ENCODE results near the gene TRAF5.

TRAF5 gene

GRCh38 chr1:211328084-211328694 is 1.6 kb downstream of the TRAF5 start:
- peak overlapping the region; percentile 66; the same call in 1 of the 2 replicates for H3K4me3 ChIP-seq (ENCODE audit: low read length)
- H3K36me3 ChIP-seq (replicated peaks; ENCODE audit: insufficient read depth, low read length), result no peaks in the 10 kb centered on the region
- peaks cover 48% of the 10 kb centered on the region for H3K79me2 ChIP-seq (ENCODE audit: low read length)
- no peak overlapping the region for H3K27ac ChIP-seq (ENCODE audit: low read length)
- H3K4me1 ChIP-seq (ENCODE audit: low read length), result peaks cover 46% of the 10 kb centered on the region
- H3K9me2 ChIP-seq (replicated peaks; ENCODE audit: insufficient read depth, low read length), result no peaks in the 10 kb centered on the region
- no peak for TF ChIP-seq CTCF (IDR thresholded peaks at IDR 0.05; ENCODE audit: low read length)
- no peak for TF ChIP-seq EZH2phosphoT487 (IDR thresholded peaks at IDR 0.05; ENCODE audit: low read length)
- no peak for TF ChIP-seq EZH2 (optimal IDR thresholded peaks at IDR 0.05; ENCODE audit: low read depth, low read length)
- no peak for DNase-seq
- H3K27me3 ChIP-seq (replicated peaks; ENCODE audit: insufficient read depth, low read length), result no peaks in the 10 kb centered on the region
- no peak overlapping the region for H3K9ac ChIP-seq (ENCODE audit: low read length)
- H3K4me2 ChIP-seq (ENCODE audit: low read depth, low read length), result peak overlapping the region; percentile 84
- H2AFZ ChIP-seq (ENCODE audit: low read length), result no peak overlapping the region
- no peaks in the 10 kb centered on the region; the same call in 1 of the 2 replicates for H4K20me1 ChIP-seq (ENCODE audit: insufficient read depth, low read length)
- no peaks in the 10 kb centered on the region for H3K9me3 ChIP-seq (replicated peaks; ENCODE audit: insufficient read depth, low read length)
- H3F3A ChIP-seq (ENCODE audit: insufficient read depth, low read length), result peaks cover 30% of the 10 kb centered on the region

- H3K79me2 ChIP-seq (ENCODE audit: low read length), result peaks cover 55% of the 10 kb centered on the region
- DNase-seq, result no peak
- no peak overlapping the region for H3K9ac ChIP-seq (ENCODE audit: low read length)
- no peak overlapping the region for H3K4me2 ChIP-seq (ENCODE audit: low read depth, low read length)
- no peaks in the 10 kb centered on the region for H3K9me3 ChIP-seq (replicated peaks; ENCODE audit: insufficient read depth, low read length)
- peaks cover 46% of the 10 kb centered on the region for H3K4me1 ChIP-seq (ENCODE audit: low read length)
- H3K9me2 ChIP-seq (replicated peaks; ENCODE audit: insufficient read depth, low read length), result no peaks in the 10 kb centered on the region
- H3F3A ChIP-seq (ENCODE audit: insufficient read depth, low read length), result peaks cover 30% of the 10 kb centered on the region
- H2AFZ ChIP-seq (ENCODE audit: low read length), result no peak overlapping the region
- no peak overlapping the region for H3K27ac ChIP-seq (ENCODE audit: low read length)
- no peaks in the 10 kb centered on the region for H3K36me3 ChIP-seq (replicated peaks; ENCODE audit: insufficient read depth, low read length)
- H3K4me3 ChIP-seq (ENCODE audit: low read length), result no peak overlapping the region
- H4K20me1 ChIP-seq (ENCODE audit: insufficient read depth, low read length), result no peaks in the 10 kb centered on the region; the same call in 1 of the 2 replicates
- TF ChIP-seq EZH2 (optimal IDR thresholded peaks at IDR 0.05; ENCODE audit: low read depth, low read length) (no peak), CTCF (IDR thresholded peaks at IDR 0.05; ENCODE audit: low read length) (no peak), EZH2phosphoT487 (IDR thresholded peaks at IDR 0.05; ENCODE audit: low read length) (no peak)
- H3K27me3 ChIP-seq (replicated peaks; ENCODE audit: insufficient read depth, low read length), result no peaks in the 10 kb centered on the region
These were observed 2.3 kb downstream of the TRAF5 start for GRCh38 chr1:211328866-211329475.

- H3K4me2 ChIP-seq (ENCODE audit: low read depth, low read length), result peak overlapping the region; percentile 16; the same call in 1 of the 2 replicates
These were observed 3.1 kb downstream of the TRAF5 start for GRCh38 chr1:211329764-211330201.

More at GRCh38 chr1:211329764-211330201, 3.1 kb downstream of the TRAF5 start:
- Histone ChIP-seq H3K9ac (ENCODE audit: low read length) (no peak overlapping the region), H3K9me3 (replicated peaks; ENCODE audit: insufficient read depth, low read length) (no peaks in the 10 kb centered on the region), H3K9me2 (replicated peaks; ENCODE audit: insufficient read depth, low read length) (no peaks in the 10 kb centered on the region), H3K4me3 (ENCODE audit: low read length) (no peak overlapping the region), H3K4me1 (ENCODE audit: low read length) (peaks cover 51% of the 10 kb centered on the region), H3K36me3 (replicated peaks; ENCODE audit: insufficient read depth, low read length) (no peaks in the 10 kb centered on the region), H3K27me3 (replicated peaks; ENCODE audit: insufficient read depth, low read length) (no peaks in the 10 kb centered on the region), H3K79me2 (ENCODE audit: low read length) (peaks cover 57% of the 10 kb centered on the region), H4K20me1 (ENCODE audit: insufficient read depth, low read length) (no peaks in the 10 kb centered on the region; the same call in 1 of the 2 replicates), H2AFZ (ENCODE audit: low read length) (no peak overlapping the region), H3K27ac (ENCODE audit: low read length) (no peak overlapping the region), H3F3A (ENCODE audit: insufficient read depth, low read length) (peaks cover 31% of the 10 kb centered on the region)
- DNase-seq, result peak; percentile 84
- TF ChIP-seq CTCF (IDR thresholded peaks at IDR 0.05; ENCODE audit: low read length) (no peak), EZH2 (optimal IDR thresholded peaks at IDR 0.05; ENCODE audit: low read depth, low read length) (no peak), EZH2phosphoT487 (IDR thresholded peaks at IDR 0.05; ENCODE audit: low read length) (no peak)
